ENCODE data around the gene CACNB3.

CACNB3 gene

GRCh38 chr12:48800457-48800856 is 17.8 kb upstream of the CACNB3 start:
- no peak overlapping the region for H3K9ac ChIP-seq
- TF ChIP-seq CTCF (conservative IDR thresholded peaks at IDR 0.05; ENCODE audit: low read depth, low read length): no peak
- no peaks in the 10 kb centered on the region for H3K79me2 ChIP-seq (ENCODE audit: insufficient read depth, low read depth)
- no peaks in the 10 kb centered on the region for H3K27me3 ChIP-seq (ENCODE audit: insufficient read depth, low read depth)
- H3K27ac ChIP-seq: no peak overlapping the region
- H3K4me2 ChIP-seq: no peak overlapping the region
- H3K4me3 ChIP-seq (IDR thresholded peaks at IDR 0.05; ENCODE audit: insufficient read depth, low read depth, low read length): no peak overlapping the region
- no peaks in the 10 kb centered on the region for H3K4me1 ChIP-seq (ENCODE audit: low read depth, poor library complexity, severe bottlenecking)
- no peak overlapping the region for H2AFZ ChIP-seq (ENCODE audit: low read depth)
- no peaks in the 10 kb centered on the region for H4K20me1 ChIP-seq (ENCODE audit: insufficient read depth)
- H3K36me3 ChIP-seq (ENCODE audit: insufficient read depth): no peaks in the 10 kb centered on the region

- no peak for TF ChIP-seq CTCF (conservative IDR thresholded peaks at IDR 0.05; ENCODE audit: low read depth, low read length)
- H4K20me1 ChIP-seq (ENCODE audit: insufficient read depth): no peaks in the 10 kb centered on the region
- H3K27ac ChIP-seq: no peak overlapping the region
- H3K36me3 ChIP-seq (ENCODE audit: insufficient read depth): no peaks in the 10 kb centered on the region
- no peak overlapping the region for H3K4me2 ChIP-seq
- H3K4me3 ChIP-seq (IDR thresholded peaks at IDR 0.05; ENCODE audit: insufficient read depth, low read depth, low read length): no peak overlapping the region
- H3K79me2 ChIP-seq (ENCODE audit: insufficient read depth, low read depth): no peaks in the 10 kb centered on the region
- H3K9ac ChIP-seq: no peak overlapping the region
- no peaks in the 10 kb centered on the region for H3K4me1 ChIP-seq (ENCODE audit: low read depth, poor library complexity, severe bottlenecking)
- H2AFZ ChIP-seq (ENCODE audit: low read depth): no peak overlapping the region
- no peaks in the 10 kb centered on the region for H3K27me3 ChIP-seq (ENCODE audit: insufficient read depth, low read depth)
Observed at GRCh38 chr12:48800971-48801370, 17.3 kb upstream of the CACNB3 start.

GRCh38 chr12:48803675-48804074 is 14.6 kb upstream of the CACNB3 start:
- Histone ChIP-seq H2AFZ (ENCODE audit: low read depth) (no peak overlapping the region), H3K4me2 (no peak overlapping the region), H3K4me1 (ENCODE audit: low read depth, poor library complexity, severe bottlenecking) (no peaks in the 10 kb centered on the region), H3K9ac (no peak overlapping the region), H3K4me3 (IDR thresholded peaks at IDR 0.05; ENCODE audit: insufficient read depth, low read depth, low read length) (no peak overlapping the region), H3K27ac (no peak overlapping the region), H3K36me3 (ENCODE audit: insufficient read depth) (no peaks in the 10 kb centered on the region), H3K79me2 (ENCODE audit: insufficient read depth, low read depth) (no peaks in the 10 kb centered on the region), H3K27me3 (ENCODE audit: insufficient read depth, low read depth) (no peaks in the 10 kb centered on the region), H4K20me1 (ENCODE audit: insufficient read depth) (no peaks in the 10 kb centered on the region)
- no peak for TF ChIP-seq CTCF (conservative IDR thresholded peaks at IDR 0.05; ENCODE audit: low read depth, low read length)

GRCh38 chr12:48807981-48808380 is 10.3 kb upstream of the CACNB3 start:
- no peaks in the 10 kb centered on the region for H3K27me3 ChIP-seq (ENCODE audit: insufficient read depth, low read depth)
- H3K79me2 ChIP-seq (ENCODE audit: insufficient read depth, low read depth): no peaks in the 10 kb centered on the region
- H3K9ac ChIP-seq: no peak overlapping the region
- no peak overlapping the region for H2AFZ ChIP-seq (ENCODE audit: low read depth)
- no peak overlapping the region for H3K4me3 ChIP-seq (IDR thresholded peaks at IDR 0.05; ENCODE audit: insufficient read depth, low read depth, low read length)
- no peak for TF ChIP-seq CTCF (conservative IDR thresholded peaks at IDR 0.05; ENCODE audit: low read depth, low read length)
- no peak overlapping the region for H3K27ac ChIP-seq
- H3K4me2 ChIP-seq: no peak overlapping the region
- no peaks in the 10 kb centered on the region for H3K36me3 ChIP-seq (ENCODE audit: insufficient read depth)
- peaks cover 7% of the 10 kb centered on the region for H3K4me1 ChIP-seq (ENCODE audit: low read depth, poor library complexity, severe bottlenecking)
- H4K20me1 ChIP-seq (ENCODE audit: insufficient read depth): no peaks in the 10 kb centered on the region
